Common myeloid progenitor, CD34-positive (primary cell): Measurements from ENCODE around the gene TSPO.
A peak's percentile ranks its signal among the peaks of the same experiment; 100 is the strongest.

Experiments used
- CTCF ChIA-PET: fragments of 350-600 bp; sonication (Branson Sonifier 250); formaldehyde crosslinking; loops from one replicate; lab custom pipeline; 2021; ENCODE audit warnings: antibody characterized with exemption; lab: Charles Lee
- POLR2A ChIA-PET: fragments of 350-600 bp; sonication (Branson Sonifier 250); formaldehyde crosslinking; loops from one replicate; lab custom pipeline; 2021; ENCODE audit warnings: antibody characterized with exemption; lab: Charles Lee
- DNase-seq, 3 donors: peaks; one replicate each; pipeline versions ENCODE4 v3.0.0 to v3.0.0-alpha.2; 2013
- H3K27ac ChIP-seq, 2 experiments: 1 replicate in 1 of 2; 2 replicates in 1 of 2; pipeline ENCODE4 v1.7.0; 2013; ENCODE audit warnings: inconsistent platforms in 2 of 2, low read length in 2 of 2, mild to moderate bottlenecking in 2 of 2, low read depth in 1 of 2, moderate library complexity in 1 of 2; ENCODE audit not compliant: severe bottlenecking in 2 of 2, insufficient read depth in 1 of 2, poor library complexity in 1 of 2
- H3K27me3 ChIP-seq, 5 experiments: replicated peaks in 2 of 5; 1 replicate in 3 of 5; 2 replicates in 2 of 5; pipeline versions ENCODE4 v1.6.1 to v1.7.0; 2013; ENCODE audit warnings: low read length in 4 of 5, mild to moderate bottlenecking in 2 of 5, moderate library complexity in 2 of 5, inconsistent platforms in 1 of 5; ENCODE audit not compliant: insufficient read depth in 5 of 5, control insufficient read depth in 4 of 5
- H3K36me3 ChIP-seq, 4 experiments: 1 replicate in 2 of 4; 2 replicates in 2 of 4; pipeline versions ENCODE4 v1.6.1 to v1.7.0; 2013; ENCODE audit warnings: low read length in 3 of 4, control low read depth in 1 of 4, mild to moderate bottlenecking in 1 of 4; ENCODE audit not compliant: control insufficient read depth in 4 of 4, insufficient read depth in 4 of 4
- H3K4me1 ChIP-seq, 4 experiments: 1 replicate in 3 of 4; 2 replicates in 1 of 4; pipeline versions ENCODE4 v1.6.1 to v1.7.1; 2013; ENCODE audit warnings: low read length in 3 of 4, mild to moderate bottlenecking in 3 of 4, control low read depth in 1 of 4, inconsistent platforms in 1 of 4, moderate library complexity in 1 of 4; ENCODE audit not compliant: control insufficient read depth in 4 of 4, insufficient read depth in 4 of 4; ENCODE audit errors: control extremely low read depth in 1 of 4
- H3K4me3 ChIP-seq, 7 experiments: 1 replicate in 4 of 7; 2 replicates in 3 of 7; pipeline versions ENCODE4 v1.5.1 to v1.7.0; 2013; ENCODE audit warnings: mild to moderate bottlenecking in 7 of 7, low read length in 6 of 7, moderate library complexity in 6 of 7, inconsistent platforms in 2 of 7, low read depth in 2 of 7, control low read depth in 1 of 7; ENCODE audit not compliant: insufficient read depth in 4 of 7, control insufficient read depth in 1 of 7; ENCODE audit errors: extremely low read depth in 1 of 7
- H3K9me3 ChIP-seq, 5 experiments: 1 replicate in 4 of 5; 2 replicates in 1 of 5; pipeline versions ENCODE4 v1.6.1 to v1.7.1; 2013; ENCODE audit warnings: low read length in 4 of 5, mild to moderate bottlenecking in 2 of 5, inconsistent platforms in 1 of 5, low read depth in 1 of 5, moderate library complexity in 1 of 5; ENCODE audit not compliant: control insufficient read depth in 4 of 5, insufficient read depth in 2 of 5; ENCODE audit errors: control extremely low read depth in 1 of 5
- WGBS: methylation state at CpG from one replicate; pipeline ENCODE4 v1.1.5; 2013; ENCODE audit not compliant: insufficient coverage; 5-methylcytosine and 5-hydroxymethylcytosine counted together

The TSPO gene

GRCh38 chr22:43182726-43183125 lies 31.4 kb downstream of the TSPO start:
- Histone ChIP-seq H3K9me3 (no peaks in the 10 kb centered on the region), H3K27me3 (no peaks in the 10 kb centered on the region), H3K4me3 (no peak overlapping the region), H3K4me1 (peaks cover 0 to 29% (median 24%) of the 10 kb centered on the region in 4 experiments), H3K36me3 (peaks cover 2 to 62% (median 33%) of the 10 kb centered on the region in 4 experiments), H3K27ac (no peak overlapping the region)
- ChIA-PET POLR2A (interaction anchor here (0.6 kb wide), 1 partner anchor 21 kb away, joined by 5 read pairs; no protein-coding TSS in a partner anchor), CTCF (no interaction called here)
- DNase-seq = no peak
- WGBS = 97% methylated on average over 14 of the region's 17 CpGs

GRCh38 chr22:43183496-43184277 lies 32.3 kb downstream of the TSPO start:
- Histone ChIP-seq H3K36me3 (peaks cover 2 to 56% (median 27%) of the 10 kb centered on the region in 4 experiments), H3K9me3 (no peaks in the 10 kb centered on the region), H3K4me1 (peaks cover 2 to 35% (median 27%) of the 10 kb centered on the region in 4 experiments), H3K27me3 (no peaks in the 10 kb centered on the region), H3K4me3 (no peak overlapping the region), H3K27ac (peak overlapping the region in 1 of 2 experiments; percentile 38)
- ChIA-PET POLR2A (no interaction called here), CTCF (interaction anchor here (1.2 kb wide), 1 partner anchor 19 kb away, joined by 4 read pairs; no protein-coding TSS in a partner anchor)
- 79% methylated on average over 11 of the region's 12 CpGs for WGBS
- DNase-seq = peak in 2 of 3 donors; percentile 68 to 81

GRCh38 chr22:43185860-43186261 lies 34.5 kb downstream of the TSPO start:
- Histone ChIP-seq H3K9me3 (peaks cover 0 to 3% (median 0%) of the 10 kb centered on the region in 5 experiments), H3K27ac (peak overlapping the region in 1 of 2 experiments; percentile 37), H3K27me3 (no peaks in the 10 kb centered on the region), H3K4me1 (peaks cover 2 to 35% (median 27%) of the 10 kb centered on the region in 4 experiments), H3K36me3 (peaks cover 0 to 35% (median 11%) of the 10 kb centered on the region in 4 experiments), H3K4me3 (peak overlapping the region in 6 of 7 experiments; percentile 59 to 86 (median 74))
- ChIA-PET POLR2A (interaction anchor here (0.6 to 2.6 kb wide), 2 partner anchors 78 to 217 kb away, joined by 3 to 9 read pairs; no protein-coding TSS in a partner anchor), CTCF (interaction anchor here (0.6 to 1.1 kb wide), 2 partner anchors 24 to 197 kb away, joined by 3 read pairs; no protein-coding TSS in a partner anchor)
- DNase-seq = no peak
- WGBS = 59% methylated on average over 8 of the region's 12 CpGs

- Histone ChIP-seq H3K27ac (peak within 1 kb of the TSS; percentile 74 to 89), H3K27me3 (no peaks in the 10 kb centered on the region), H3K36me3 (peaks cover 0 to 28% (median 8%) of the 10 kb centered on the region in 4 experiments), H3K4me3 (peak within 1 kb of the TSS; percentile 58 to 86 (median 73)), H3K9me3 (peaks cover 0 to 10% (median 0%) of the 10 kb centered on the region in 5 experiments), H3K4me1 (peaks cover 2 to 35% (median 27%) of the 10 kb centered on the region in 4 experiments)
- ChIA-PET POLR2A (interaction anchor here (0.7 to 2.6 kb wide), 2 partner anchors 77 to 329 kb away, joined by 4 to 9 read pairs; partner anchors contain the start of gene ARFGAP3), CTCF (interaction anchor here (1.0 to 1.8 kb wide), 9 partner anchors 14 to 197 kb away, joined by 3 to 8 read pairs (median 4); no protein-coding TSS in a partner anchor)
- 2% methylated on average over 50 of the region's 87 CpGs for WGBS
- DNase-seq = peak; percentile 52 to 78 (median 56)
Observed at GRCh38 chr22:43186272-43187170, 35.2 kb downstream of the TSPO start, which contains the start of gene TTLL12. Gene TTLL12, minus strand, starts transcription at chr22:43187134. Its CDS starts 65 bp downstream, at chr22:43187069.

- Histone ChIP-seq H3K9me3 (peaks cover 0 to 11% (median 0%) of the 10 kb centered on the region in 5 experiments), H3K4me3 (peak overlapping the region; percentile 40 to 80 (median 70)), H3K4me1 (peaks cover 2 to 35% (median 27%) of the 10 kb centered on the region in 4 experiments), H3K36me3 (peaks cover 0 to 20% (median 2%) of the 10 kb centered on the region in 4 experiments), H3K27me3 (no peaks in the 10 kb centered on the region), H3K27ac (peak overlapping the region; percentile 74 to 89)
- peak; percentile 92 to 96 (median 95) for DNase-seq
- ChIA-PET POLR2A (interaction anchor here (0.5 to 2.6 kb wide), 6 partner anchors 42 to 1562 kb away, joined by 3 to 9 read pairs (median 4); partner anchors contain the start of gene ARFGAP3), CTCF (interaction anchor here (0.7 to 1.8 kb wide), 12 partner anchors 13 to 366 kb away, joined by 3 to 8 read pairs (median 4); no protein-coding TSS in a partner anchor)
- WGBS = 6% methylated on average over 51 of the region's 86 CpGs
Observed at GRCh38 chr22:43187171-43188099, 36.1 kb downstream of the TSPO start.
